NCI-H2081 (cell line): ENCODE data around the gene GALNT2.

Source experiments
- DNase-seq, 2 experiments: peaks; one replicate each; lab custom pipeline; 2025; lab: John Stamatoyannopoulos, UW

The GALNT2 gene

GRCh38 chr1:230129341-230129740 lies 62.3 kb downstream of the GALNT2 start:
- DNase-seq = no peak

- no peak for DNase-seq
Observed at GRCh38 chr1:230130172-230130944, 63.3 kb downstream of the GALNT2 start.

- no peak for DNase-seq
Observed at GRCh38 chr1:230131457-230131856, 64.4 kb downstream of the GALNT2 start.

- no peak for DNase-seq
Observed at GRCh38 chr1:230132758-230133157, 65.7 kb downstream of the GALNT2 start.

- DNase-seq = no peak
Observed at GRCh38 chr1:230135726-230136125, 68.7 kb downstream of the GALNT2 start.

- no peak for DNase-seq
Observed at GRCh38 chr1:230136453-230137336, 69.7 kb downstream of the GALNT2 start.

- DNase-seq = no peak
Observed at GRCh38 chr1:230137337-230137815, 70.3 kb downstream of the GALNT2 start.

GRCh38 chr1:230138561-230139239 lies 71.7 kb downstream of the GALNT2 start:
- no peak for DNase-seq

GRCh38 chr1:230139315-230139714 lies 72.3 kb downstream of the GALNT2 start:
- DNase-seq = no peak

GRCh38 chr1:230139741-230140140 lies 72.7 kb downstream of the GALNT2 start:
- DNase-seq = no peak

GRCh38 chr1:230140221-230141020 lies 73.4 kb downstream of the GALNT2 start:
- DNase-seq = peak in 1 of 2 experiments; percentile 53

- no peak for DNase-seq
Observed at GRCh38 chr1:230141021-230141648, 74.1 kb downstream of the GALNT2 start.

- no peak for DNase-seq
Observed at GRCh38 chr1:230141797-230142607, 75.0 kb downstream of the GALNT2 start.

- no peak for DNase-seq
Observed at GRCh38 chr1:230142608-230143210, 75.7 kb downstream of the GALNT2 start.

GRCh38 chr1:230143534-230143933 lies 76.5 kb downstream of the GALNT2 start:
- peak in 1 of 2 experiments; percentile 52 for DNase-seq

GRCh38 chr1:230144010-230144614 lies 77.1 kb downstream of the GALNT2 start:
- DNase-seq = peak in 1 of 2 experiments; percentile 52

- DNase-seq = no peak
Observed at GRCh38 chr1:230144758-230145504, 77.9 kb downstream of the GALNT2 start.

GRCh38 chr1:230145505-230145899 lies 78.5 kb downstream of the GALNT2 start:
- DNase-seq = peak in 1 of 2 experiments; percentile 59
